HG03175 (cell line): ENCODE data around the gene IL6ST.
A peak's percentile ranks its signal among the peaks of the same experiment; 100 is the strongest.
"Not testable (repeated sequence)": the region's sequence is repeated elsewhere in the genome, so short reads cannot be mapped to it uniquely, and the experiment has no call there.

Experiments used
- ATAC-seq: cut with Tn5 transposase; IDR thresholded peaks from one replicate; pipeline ENCODE4 v1.9.1; 2021; ENCODE audit warnings: mild to moderate bottlenecking, moderate library complexity; ENCODE audit not compliant: unreplicated experiment

IL6ST gene

GRCh38 chr5:55973296-55973695 is 21.5 kb downstream of the IL6ST start:
- no peak for ATAC-seq

GRCh38 chr5:55969956-55970355 is 24.8 kb downstream of the IL6ST start:
- no peak for ATAC-seq

- ATAC-seq: no peak
Measured at GRCh38 chr5:55966284-55966683, 28.5 kb downstream of the IL6ST start.

- no peak for ATAC-seq
Measured at GRCh38 chr5:55965525-55965924, 29.2 kb downstream of the IL6ST start.

GRCh38 chr5:55960779-55961178 is 34.0 kb downstream of the IL6ST start:
- no peak for ATAC-seq

GRCh38 chr5:55959208-55959607 is 35.6 kb downstream of the IL6ST start:
- no peak for ATAC-seq

- not testable (repeated sequence) for ATAC-seq
Measured at GRCh38 chr5:55941154-55941553, 53.6 kb downstream of the IL6ST start.

GRCh38 chr5:55937598-55937997 is 57.2 kb downstream of the IL6ST start:
- not testable (repeated sequence) for ATAC-seq

GRCh38 chr5:55936100-55936693 is 58.6 kb downstream of the IL6ST start:
- peak; percentile 65 for ATAC-seq

- ATAC-seq: no peak
Measured at GRCh38 chr5:55935371-55935770, 59.4 kb downstream of the IL6ST start.

GRCh38 chr5:55934720-55935119 is 60.0 kb downstream of the IL6ST start:
- no peak for ATAC-seq

- no peak for ATAC-seq
Measured at GRCh38 chr5:55934115-55934613, 60.6 kb downstream of the IL6ST start.

GRCh38 chr5:55933377-55934114 is 61.2 kb downstream of the IL6ST start:
- no peak for ATAC-seq

GRCh38 chr5:55932700-55933099 is 62.1 kb downstream of the IL6ST start:
- ATAC-seq: no peak

- ATAC-seq: no peak
Measured at GRCh38 chr5:55929020-55929799, 65.6 kb downstream of the IL6ST start.

GRCh38 chr5:55927861-55928655 is 66.7 kb downstream of the IL6ST start:
- ATAC-seq: no peak

GRCh38 chr5:55926476-55926875 is 68.3 kb downstream of the IL6ST start:
- ATAC-seq: no peak

- no peak for ATAC-seq
Measured at GRCh38 chr5:55925712-55926111, 69.1 kb downstream of the IL6ST start.

- ATAC-seq: no peak
Measured at GRCh38 chr5:55925181-55925580, 69.6 kb downstream of the IL6ST start.

GRCh38 chr5:55924744-55925143 is 70.0 kb downstream of the IL6ST start:
- ATAC-seq: no peak
